PFSK-1 (cell line): Measurements from ENCODE around the gene GIT2.

ENCODE experiments used
- POLR2AphosphoS5 ChIP-seq: IDR thresholded peaks from 2 replicates; pipeline ENCODE4 v1.6.1; 2012; ENCODE audit warnings: low read depth, mild to moderate bottlenecking, control low read depth, low read length, moderate library complexity
- REST ChIP-seq, 2 experiments: IDR thresholded peaks; 2 replicates each; pipeline versions ENCODE4 v1.6.1 to v1.8.0; 2011 to 2012; ENCODE audit warnings: low read depth in 2 of 2, low read length in 2 of 2, control low read depth in 1 of 2, inconsistent platforms in 1 of 2, mild to moderate bottlenecking in 1 of 2, moderate library complexity in 1 of 2; ENCODE audit not compliant: insufficient read depth in 1 of 2
- TAF1 ChIP-seq: IDR thresholded peaks from 2 replicates; pipeline ENCODE4 v1.6.1; 2012; ENCODE audit warnings: low read length, control low read depth, borderline replicate concordance; ENCODE audit not compliant: insufficient read depth

- TF ChIP-seq POLR2AphosphoS5 (no peak), REST (IDR thresholded peaks at IDR 0.05; ENCODE audit: insufficient read depth in 1 of 2, low read depth in 2 of 2, low read length in 2 of 2) (no peak), TAF1 (no peak)
Measured at GRCh38 chr12:110037315-110037714, 41.1 kb upstream of the GIT2 start.
